ENCODE results near the gene ANKFY1.
"Not testable (repeated sequence)": the region's sequence is repeated elsewhere in the genome, so short reads cannot be mapped to it uniquely, and the experiment has no call there.

Gene ANKFY1

DNA sequence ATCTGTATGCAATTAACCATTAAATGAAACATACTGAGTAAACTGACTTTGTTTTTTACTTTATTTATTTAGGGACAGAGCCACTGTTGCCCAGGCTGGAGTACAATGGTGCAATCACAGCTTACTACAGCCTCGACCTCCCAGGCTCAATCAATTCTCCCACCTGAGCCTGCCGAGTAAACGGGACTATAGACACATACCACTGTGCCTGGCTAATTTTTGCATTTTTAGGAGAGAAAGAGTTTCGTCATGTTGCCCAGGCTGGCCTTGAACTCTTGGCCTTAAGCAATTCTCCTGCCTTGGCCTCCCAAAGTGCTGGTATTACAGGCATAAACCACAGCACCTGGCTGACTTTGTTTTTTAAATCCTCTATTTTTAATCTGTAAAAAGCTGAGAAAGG, 42.6 kb downstream of the ANKFY1 start:
- no peak for DNase-seq (ENCODE audit: low spot score)

DNA sequence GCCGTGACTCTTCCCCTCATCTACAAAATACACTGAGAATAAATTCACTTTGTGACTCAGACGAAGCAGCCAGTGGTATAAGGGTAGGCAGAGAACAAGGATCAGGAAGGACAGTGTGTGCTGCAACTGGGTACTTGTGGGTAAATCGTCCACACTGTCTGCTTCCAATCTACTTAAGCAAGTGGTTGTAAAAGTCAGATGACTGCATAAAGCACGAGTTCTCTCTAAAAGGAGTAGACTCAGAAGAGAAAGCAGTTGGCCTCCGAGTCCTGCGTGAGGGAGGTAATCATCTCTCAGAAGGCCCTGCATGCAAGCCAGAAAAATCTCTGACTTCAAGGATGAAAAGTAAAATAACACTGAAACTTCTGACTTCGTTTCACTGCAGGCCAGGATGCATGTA, 43.1 kb downstream of the ANKFY1 start:
- DNase-seq (ENCODE audit: low spot score) = no peak

- no peak for DNase-seq (ENCODE audit: low spot score)
These were observed 44.5 kb downstream of the ANKFY1 start for GRCh38 chr17:4219241-4219640.

- DNase-seq (ENCODE audit: low spot score) = peak; percentile 71
These were observed 47.8 kb downstream of the ANKFY1 start for GRCh38 chr17:4215882-4216570.

GRCh38 chr17:4214157-4214556, 49.6 kb downstream of the ANKFY1 start:
- DNase-seq (ENCODE audit: low spot score) = no peak

GRCh38 chr17:4209611-4210010, 54.2 kb downstream of the ANKFY1 start:
- DNase-seq (ENCODE audit: low spot score) = no peak

DNA sequence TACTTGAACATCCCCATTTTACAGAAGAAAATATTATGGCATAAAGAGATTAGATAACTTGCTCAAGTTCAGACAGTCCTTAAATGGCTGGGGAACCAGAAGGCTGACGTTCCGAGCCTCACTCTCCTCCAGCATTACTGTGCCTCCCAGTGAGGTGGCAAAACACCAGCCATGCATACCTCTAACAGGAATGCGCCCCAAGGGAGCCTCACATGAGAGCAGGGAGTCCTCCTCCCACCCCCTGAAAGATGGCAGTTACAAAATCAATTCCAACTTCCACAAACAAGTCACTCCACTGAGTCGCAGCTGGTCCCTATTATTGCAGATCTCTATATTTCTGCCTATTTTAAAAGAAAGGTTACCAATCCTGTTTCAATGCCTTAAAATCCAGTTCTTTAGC, 55.5 kb downstream of the ANKFY1 start:
- DNase-seq (ENCODE audit: low spot score) = no peak

DNA sequence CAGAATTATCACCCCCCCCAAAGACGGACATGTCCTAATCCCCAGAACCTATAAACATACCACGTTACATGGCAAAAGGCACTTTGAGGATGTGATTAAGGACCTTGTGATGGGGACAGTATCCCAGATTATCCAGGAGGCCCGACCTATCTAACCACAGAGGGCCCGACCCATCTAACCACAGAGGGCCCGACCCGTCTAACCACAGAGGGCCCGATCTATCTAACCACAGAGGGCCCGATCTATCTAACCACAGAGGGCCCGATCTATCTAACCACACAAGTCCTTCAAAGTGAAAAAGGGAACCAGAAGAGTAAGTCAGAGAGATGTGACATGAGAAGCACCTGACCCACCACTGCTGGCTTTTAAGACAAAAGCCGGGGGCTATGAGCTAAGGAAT, 56.8 kb downstream of the ANKFY1 start:
- no peak for DNase-seq (ENCODE audit: low spot score)

DNA sequence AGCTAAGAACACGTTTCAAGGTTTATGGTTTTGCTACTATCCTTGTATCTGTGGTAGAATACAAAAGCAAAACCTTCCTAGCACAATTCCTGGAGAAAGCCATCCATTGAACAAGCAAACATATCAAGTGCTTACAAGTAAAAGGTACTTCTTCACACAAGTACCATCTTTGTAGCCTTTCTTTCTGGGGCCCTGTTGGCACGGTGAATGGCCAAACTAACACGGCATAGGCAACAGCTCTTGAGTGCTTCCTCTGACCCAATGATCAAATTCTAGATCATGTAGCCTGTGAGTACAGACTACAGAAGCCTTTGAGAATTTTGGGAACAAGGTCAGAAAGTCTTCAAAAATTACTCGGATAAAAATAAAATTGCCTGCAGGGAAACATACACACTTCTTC, 57.9 kb downstream of the ANKFY1 start:
- DNase-seq (ENCODE audit: low spot score) = no peak

DNA sequence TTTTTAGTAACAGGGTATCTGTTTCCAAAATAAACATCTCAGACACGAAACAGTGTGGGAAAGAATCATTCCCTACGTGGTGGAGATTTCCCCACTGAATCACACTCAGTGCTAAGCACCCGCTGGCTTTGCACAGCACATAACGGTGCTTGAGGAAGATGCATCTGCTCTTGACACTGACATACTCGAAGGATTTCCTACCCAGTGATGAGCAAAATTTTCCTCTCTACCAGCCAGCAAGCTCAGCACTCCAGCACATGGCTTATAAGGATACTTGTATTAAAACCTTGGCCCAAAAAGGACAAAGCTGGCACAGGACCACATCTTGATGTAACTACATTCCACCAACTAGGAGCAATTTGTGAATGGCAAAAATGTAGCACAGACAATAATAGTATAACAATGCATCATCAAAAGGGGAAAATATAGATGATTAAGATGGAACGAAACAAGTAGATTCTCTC, 59.0 kb downstream of the ANKFY1 start:
- no peak for DNase-seq (ENCODE audit: low spot score)

GRCh38 chr17:4204190-4204589, 59.6 kb downstream of the ANKFY1 start:
- DNase-seq (ENCODE audit: low spot score) = no peak

- DNase-seq (ENCODE audit: low spot score) = no peak
These were observed 62.6 kb downstream of the ANKFY1 start for GRCh38 chr17:4201226-4201625.

DNA sequence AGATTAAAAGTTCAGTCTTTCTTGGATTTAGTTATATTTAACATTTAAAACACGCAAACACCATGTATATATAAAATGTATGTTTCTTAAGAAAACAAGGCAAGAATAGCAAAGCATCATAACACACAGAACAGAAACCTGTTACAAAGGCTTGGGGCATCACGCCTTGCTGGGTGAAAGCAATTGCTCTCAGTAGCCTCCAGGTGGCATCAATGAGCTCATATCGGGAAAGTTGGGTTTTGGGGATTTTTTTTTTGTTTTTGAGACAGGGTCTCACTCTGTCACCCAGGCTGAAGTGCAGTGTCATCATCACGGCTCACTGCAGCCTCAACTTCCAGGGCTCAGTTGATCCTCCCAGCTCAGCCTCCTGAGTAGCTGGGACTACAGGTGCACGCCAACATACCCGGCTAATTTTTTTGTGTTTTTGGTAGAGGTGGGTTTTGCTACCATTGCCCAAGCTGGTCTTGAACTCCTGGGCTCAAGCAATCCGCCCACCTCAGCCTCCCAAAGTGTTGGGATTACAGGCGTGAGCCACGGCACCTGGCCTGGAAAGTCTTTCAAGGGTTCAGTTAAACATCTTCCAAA, 63.9 kb downstream of the ANKFY1 start:
- peak; percentile 64 for DNase-seq (ENCODE audit: low spot score)

DNA sequence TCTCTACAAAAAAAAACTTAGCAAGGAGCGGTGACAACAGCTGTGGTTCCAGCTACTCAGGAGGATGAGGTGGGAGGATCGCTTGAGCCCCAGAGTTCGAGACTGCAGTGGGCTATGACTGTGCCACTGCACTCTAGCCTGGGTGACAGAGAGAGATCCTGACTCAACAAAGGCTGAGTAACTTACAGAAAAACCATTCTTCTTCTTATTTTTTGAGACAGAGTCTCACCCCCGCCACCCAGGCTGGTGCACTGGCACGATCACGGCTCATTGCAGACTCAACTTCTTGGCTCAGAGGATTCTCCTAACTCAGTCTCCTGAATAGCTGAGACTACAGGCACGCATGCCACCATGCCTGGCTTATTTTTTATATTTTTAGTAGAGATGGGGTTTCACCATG, 64.8 kb downstream of the ANKFY1 start:
- no peak for DNase-seq (ENCODE audit: low spot score)

DNA sequence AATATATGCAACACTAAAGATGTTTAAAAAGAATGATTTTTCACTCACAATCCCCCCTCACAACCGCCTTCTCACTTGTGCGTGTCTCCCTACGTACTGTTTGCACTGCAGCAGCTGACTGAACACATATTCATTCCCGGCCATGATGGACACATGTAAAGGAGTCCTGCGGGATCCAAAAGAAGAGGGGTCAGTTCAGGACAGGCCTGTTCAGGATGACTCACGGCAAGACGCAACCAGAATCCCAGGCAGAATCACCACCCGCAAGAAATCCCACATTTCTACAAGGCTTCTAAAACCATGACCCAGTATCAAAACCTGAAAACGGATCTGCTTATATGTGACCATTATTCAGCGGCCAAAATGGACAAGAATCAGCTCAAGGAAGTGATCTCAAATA, 68.5 kb downstream of the ANKFY1 start:
- DNase-seq (ENCODE audit: low spot score) = no peak

- no peak for DNase-seq (ENCODE audit: low spot score)
These were observed 69.0 kb downstream of the ANKFY1 start for GRCh38 chr17:4194796-4195195.

DNA sequence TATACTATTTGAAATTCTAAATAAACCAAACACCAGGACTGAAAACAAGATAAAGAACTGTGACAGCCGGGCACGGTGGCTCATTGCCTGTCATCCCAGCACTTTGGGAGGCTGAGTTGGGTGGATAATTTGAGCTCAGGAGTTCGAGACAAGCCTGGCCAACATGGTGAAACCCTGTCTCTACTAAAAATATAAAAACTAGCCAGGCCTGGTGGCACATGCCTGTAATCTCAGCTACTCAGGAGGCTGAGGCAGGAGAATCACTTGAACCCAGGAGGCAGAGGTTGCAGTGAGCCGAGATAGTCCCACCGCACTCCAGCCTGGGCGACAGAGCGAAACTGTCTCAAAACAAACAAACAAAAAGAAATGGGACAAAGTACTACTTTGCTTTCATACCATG, 73.0 kb downstream of the ANKFY1 start:
- not testable (repeated sequence) for DNase-seq (ENCODE audit: low spot score)

GRCh38 chr17:4189280-4189679, 74.5 kb downstream of the ANKFY1 start:
- DNase-seq (ENCODE audit: low spot score) = no peak

DNA sequence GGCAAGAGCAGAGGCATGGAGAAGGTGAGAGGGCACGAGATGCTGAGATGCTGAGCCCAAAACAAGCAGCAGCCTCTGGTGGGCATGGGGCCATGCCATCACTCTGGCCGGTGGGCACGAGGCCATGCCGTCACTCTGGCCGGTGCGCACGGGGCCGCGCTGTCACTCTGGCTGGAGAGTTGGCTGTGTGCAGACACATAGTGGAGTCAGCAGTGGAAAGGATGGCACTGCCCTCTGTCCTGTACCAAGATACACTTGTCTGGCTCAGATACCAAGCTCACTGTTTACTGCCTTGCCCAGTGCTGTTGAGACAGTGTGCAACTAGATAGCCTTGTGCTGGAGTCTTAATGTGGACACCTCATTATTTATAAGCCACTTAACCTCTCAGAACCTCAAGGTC, 75.7 kb downstream of the ANKFY1 start:
- DNase-seq (ENCODE audit: low spot score) = no peak

DNA sequence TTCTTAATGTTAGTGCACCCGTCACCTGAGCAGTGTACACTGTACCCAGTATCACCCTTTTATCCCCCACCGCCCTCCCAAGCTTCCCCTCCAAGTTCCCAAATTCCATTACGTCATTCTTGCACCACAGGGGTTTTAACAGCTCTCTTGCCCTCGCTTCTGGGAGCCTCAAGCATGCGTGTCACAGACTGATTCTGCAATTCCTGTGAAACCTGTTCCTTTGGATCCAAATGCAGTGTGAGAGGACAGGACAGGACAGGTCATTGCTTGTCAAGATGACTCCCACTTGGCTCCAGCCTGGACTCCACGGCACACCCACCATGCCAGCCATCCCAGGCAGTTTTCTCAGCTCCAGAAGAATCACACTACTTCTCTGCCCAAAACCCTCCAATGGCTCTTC, 76.7 kb downstream of the ANKFY1 start:
- no peak for DNase-seq (ENCODE audit: low spot score)

- no peak for DNase-seq (ENCODE audit: low spot score)
These were observed 77.4 kb downstream of the ANKFY1 start for GRCh38 chr17:4186357-4186881.

GRCh38 chr17:4185656-4186055, 78.1 kb downstream of the ANKFY1 start:
- no peak for DNase-seq (ENCODE audit: low spot score)

- no peak for DNase-seq (ENCODE audit: low spot score)
These were observed 79.0 kb downstream of the ANKFY1 start for GRCh38 chr17:4184811-4185210.
